NCI-H524 treated with DMSO at 0.1 percent for 48 hours (cell line): ENCODE results near the gene GOLGA2.

Experiments used
- DNase-seq: peaks from one replicate; lab custom pipeline; 2025; lab: John Stamatoyannopoulos, UW

Gene GOLGA2

DNA sequence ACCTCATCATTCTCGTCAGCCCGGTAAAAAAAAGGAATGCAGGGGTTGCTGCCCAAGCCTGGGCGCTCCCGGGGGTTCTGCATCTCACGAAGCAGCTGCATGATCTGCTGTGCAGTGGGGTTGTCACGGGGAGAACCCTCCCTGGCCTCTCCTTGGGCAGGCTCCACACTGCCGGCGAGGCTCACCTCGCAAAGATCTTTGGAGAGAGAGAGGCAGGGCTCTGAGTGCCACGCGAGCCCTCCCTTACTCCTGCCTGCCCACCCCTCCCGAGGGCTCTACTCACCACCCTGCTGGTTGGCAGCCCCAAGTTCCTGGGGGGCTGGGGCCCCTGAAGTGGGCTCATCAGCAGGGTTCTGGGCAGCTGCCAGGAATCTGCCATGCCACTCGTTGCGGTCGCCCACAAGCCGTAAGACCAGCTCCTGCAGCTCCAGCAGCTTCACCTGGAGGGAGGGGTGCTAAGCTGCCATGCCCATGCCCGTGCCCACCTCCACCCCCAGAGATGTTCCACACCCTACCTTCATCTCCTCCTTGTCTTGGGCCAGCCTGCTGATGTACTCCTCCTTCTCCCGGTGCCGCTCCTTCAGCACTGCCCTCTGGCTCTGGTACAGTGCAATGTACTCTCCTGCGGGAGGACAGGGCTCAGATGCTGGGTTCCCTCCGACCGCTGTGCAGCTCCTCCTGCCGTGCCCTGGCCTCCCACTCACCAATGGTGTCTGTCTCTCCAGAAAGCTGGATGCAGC, 18.6 kb downstream of the GOLGA2 start:
- DNase-seq, result no peak

DNA sequence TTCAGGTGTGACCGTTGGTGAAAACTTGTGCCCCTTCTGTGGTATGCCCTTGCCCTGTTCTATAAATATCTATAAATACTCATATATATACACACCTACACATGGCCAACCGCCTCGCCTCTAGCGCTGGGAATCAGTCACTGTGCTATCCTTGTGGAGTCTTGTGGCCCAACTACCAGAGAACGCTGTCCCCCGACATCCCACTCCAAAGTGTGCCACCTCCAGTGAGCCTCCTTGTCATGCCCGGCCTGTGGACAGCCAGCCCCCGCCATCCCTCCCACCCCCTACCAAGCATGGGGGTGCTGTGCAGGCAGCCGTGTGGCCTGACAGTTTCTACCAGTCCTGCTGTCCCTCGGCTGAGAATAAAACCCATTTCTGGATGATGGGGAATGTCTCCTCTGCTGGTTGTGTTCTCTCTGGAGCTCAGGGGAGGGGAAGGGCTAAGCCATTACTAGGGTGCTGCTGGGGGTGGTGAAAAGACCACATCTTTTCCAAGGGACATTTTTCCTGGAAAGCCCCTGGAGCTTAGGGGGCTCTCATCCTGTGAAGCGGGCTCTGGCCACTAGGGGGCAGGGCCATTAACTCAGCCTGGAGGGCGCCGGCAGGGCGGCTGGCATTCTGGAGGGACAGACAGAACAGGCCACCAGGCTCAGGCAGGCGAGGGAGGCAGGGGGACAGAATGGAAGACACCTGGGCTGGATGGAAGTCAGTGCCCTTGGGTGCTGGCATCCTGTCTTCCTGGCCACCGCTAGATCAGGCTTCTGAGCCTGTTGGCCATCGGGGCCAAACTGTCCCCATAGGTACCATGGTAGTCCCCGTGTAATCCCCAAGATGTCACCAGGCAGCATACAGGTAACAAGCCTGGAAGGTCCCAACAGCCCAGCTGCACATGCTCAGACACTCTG, 20.7 kb downstream of the GOLGA2 start:
- no peak for DNase-seq

DNA sequence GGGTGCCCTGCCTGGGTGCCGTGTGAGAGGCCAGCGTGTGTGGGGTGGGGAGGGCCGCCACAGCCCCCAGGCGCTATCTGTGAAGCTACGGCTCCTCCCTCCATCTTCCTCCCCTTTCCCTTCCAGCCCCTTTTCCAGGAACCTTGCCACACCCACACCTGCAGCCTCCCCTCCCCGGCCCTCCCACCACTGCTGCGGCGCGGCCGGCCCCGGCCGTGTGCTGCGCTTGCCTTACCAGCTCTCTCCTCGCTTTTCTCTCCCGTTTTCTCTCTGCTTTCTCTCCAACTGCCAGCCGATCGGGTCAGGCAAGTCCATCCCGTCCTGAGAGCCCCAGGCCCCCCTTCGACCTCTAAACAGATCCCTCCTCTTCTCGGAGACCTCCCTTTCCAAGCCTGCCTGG, 21.4 kb downstream of the GOLGA2 start:
- DNase-seq, result no peak

DNA sequence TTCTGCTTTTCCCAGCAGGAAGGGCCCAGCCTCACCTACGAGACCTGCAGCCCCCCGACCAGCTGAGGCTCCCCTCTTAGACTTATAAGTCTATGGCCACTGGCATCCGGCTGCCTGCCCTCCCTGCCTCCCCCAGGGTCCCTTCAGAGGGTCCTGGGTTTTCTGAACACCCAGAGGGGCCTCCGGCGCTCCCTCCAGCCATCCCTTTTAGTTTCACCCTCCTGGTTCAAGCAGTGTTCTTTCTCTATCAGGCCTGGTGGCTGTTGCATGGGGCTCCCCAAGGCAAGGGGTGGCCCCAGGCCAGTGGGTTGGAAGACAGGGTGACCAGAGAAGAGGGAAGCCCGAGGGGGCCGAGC, 21.8 kb downstream of the GOLGA2 start:
- no peak for DNase-seq

DNA sequence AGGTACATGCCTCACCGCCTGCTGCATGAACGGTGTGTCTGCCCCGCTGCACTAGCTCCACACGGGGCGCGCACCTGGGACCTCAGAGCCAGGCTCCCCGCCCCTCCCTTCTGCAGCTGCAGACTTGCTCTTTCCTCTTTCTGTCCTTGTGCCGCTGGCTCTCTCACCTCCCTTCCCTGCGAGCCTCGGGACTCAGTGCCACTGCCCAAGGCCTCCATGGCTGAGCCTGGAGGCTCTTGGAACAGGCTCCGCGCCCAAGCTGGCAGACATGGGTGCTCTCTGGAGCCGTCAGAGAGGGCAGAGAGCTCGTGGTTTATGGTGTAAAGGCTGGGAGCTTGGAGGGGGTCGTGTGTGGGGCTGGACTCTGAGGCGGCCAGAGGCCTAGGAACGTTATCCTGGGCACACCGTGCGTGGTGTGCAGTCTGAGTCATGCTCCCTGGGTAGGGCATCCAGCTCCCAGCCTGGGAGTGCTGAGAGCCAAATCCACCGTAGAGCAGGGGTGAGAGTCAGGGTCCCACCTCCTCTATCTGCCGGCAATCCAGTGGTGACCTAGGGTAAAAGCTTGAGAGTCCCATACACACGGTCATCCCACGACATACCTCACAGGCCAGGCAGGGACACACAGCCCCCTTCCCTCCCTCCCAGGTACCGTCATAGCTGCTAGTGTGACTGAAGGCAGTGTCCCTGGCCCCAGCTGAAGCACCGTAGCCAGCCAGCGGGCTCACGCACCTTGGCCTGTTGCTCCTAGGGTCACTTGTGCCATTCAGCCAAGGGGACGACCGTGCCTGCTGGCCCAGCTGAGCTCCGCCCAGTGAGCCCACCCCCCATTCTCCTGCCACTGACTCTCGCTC, 22.4 kb downstream of the GOLGA2 start:
- DNase-seq, result no peak

DNA sequence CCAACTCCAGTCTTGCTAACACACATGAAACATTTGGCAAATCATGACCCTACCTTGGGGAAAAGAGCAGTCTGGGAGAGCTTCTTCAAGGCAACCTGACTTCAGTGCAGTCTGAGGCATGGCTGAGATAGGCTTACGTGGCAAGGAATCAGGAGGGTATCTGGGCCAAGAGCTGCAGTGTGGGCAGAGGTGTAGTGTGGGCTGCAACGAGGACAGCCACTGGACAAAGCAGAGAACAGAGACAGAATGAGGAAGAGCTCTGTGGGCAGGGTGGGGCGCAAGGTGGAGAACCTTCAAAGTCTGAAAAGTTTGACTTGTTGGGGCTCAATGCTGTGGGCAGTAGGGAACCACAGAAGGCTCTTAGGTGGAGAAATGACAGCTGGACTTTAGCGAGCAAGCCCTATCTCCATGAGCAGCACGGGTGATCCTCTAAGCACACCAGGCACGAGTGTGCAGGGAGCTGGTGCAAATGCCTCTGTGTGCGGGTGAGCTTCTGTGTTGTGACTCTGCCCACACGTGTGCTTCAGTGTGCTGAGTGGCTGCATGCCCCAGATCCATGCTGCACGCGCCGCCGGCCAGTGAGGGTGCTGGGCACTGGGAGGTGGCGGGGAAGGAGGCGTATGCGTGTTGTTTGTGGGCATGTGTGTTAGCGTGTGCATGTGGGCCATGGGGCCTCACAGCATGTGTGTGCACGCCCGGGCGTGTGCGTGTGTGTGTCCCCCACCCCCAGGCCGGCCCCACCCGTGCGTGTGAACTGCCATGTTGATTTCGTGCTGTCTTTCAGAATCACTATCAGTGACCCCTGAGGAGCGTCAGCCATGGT, 23.3 kb downstream of the GOLGA2 start:
- no peak for DNase-seq

DNA sequence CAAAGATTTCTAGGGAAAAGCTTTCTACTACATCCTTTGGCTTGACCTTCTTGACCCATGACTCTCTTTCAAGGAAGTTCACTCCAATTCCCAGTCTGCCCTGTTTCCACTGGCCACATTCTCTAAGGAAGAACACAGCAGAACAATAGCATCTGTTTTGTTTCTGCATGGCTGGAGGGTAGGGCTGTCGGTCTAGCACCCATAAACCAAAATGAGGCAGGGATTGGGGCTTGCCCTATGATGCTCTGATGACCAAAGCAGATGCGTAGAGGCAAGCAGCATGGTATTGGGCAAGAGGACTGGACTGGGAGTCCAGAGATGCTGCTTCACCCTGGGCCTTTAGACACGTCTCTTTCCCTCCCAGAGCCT, 24.1 kb downstream of the GOLGA2 start:
- DNase-seq, result no peak

DNA sequence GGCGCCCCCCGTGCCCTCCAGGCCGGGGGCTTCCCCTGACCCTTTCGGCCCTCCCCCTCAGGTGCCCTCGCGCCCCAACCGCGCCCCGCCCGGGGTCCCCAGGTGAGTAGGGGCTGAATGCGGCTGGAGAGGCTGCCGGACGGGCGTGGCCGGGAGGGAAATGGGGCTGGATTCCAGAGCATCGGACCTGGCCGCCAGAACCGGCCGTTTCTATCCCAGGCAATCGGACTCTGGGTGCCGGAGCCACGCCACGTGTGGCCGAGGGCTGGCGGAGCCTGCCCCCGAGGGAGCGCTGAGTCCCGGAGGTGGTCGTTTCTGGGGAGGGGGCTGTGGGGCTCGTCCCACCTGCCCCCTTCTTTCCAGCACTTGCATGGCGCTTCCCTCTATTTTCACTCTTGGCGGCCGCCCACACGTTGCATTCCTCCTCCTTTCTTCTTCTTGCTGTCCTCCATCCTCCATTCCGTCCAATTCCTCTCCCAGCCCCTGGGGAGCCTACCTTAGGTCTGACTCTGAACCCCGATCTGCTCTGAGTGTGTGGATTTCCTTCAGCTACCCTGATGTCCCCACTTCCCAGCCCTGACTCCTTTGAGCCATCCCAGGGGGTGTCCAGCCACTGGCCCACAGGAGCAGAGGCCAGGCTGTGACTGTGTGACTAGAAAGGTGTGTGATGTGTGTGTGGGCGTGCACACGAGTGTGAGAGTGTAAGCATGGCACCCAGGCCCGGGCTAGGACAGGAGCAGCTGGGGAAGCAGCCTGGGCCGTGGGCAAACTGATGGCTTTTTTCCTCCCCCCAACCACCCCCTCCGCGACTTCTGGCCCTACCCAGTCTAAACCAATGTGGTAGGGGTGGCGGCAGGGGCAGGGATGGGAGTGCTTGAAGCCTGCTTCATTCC, 24.7 kb downstream of the GOLGA2 start:
- DNase-seq, result no peak

DNA sequence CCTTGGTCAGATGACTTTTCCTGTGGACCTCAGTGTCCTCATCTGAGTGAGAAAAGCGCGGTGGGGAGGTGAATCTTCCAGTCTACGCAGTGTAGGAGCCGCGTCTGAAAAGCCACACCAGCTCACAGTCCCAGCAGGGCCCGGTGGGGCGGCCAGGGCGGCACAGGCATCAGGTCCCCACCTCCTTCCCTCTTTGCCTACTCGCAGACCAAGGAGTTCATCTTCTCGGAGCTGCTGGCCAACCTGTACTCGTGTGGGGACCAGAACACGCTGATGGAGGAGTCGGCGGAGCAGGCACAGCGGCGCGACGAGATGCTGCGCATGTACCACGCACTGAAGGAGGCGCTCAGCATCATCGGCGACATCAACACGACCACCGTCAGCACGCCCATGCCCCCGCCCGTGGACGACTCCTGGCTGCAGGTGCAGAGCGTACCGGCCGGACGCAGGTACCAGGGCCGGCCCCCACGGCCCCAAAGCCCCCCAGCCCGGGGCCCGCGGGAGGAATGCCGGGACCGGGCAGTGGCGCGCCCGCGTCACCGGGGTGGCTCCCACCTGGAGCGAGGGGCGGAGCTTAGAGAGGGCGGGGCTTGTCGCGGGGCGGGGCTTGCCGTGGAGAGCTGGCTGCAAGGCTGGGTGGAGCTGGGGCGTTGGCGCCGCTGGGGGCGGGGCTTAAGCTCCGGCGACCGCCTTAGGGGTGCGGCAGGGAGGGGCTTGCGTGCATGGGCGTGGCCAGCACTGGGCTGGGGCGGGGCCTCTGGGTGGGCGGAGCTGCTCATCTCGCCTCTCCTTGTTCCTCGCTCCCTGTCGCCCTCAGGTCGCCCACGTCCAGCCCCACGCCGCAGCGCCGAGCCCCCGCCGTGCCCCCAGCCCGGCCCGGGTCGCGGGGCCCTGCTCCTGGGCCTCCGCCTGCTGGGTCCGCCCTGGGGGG, 25.6 kb downstream of the GOLGA2 start:
- DNase-seq, result no peak

DNA sequence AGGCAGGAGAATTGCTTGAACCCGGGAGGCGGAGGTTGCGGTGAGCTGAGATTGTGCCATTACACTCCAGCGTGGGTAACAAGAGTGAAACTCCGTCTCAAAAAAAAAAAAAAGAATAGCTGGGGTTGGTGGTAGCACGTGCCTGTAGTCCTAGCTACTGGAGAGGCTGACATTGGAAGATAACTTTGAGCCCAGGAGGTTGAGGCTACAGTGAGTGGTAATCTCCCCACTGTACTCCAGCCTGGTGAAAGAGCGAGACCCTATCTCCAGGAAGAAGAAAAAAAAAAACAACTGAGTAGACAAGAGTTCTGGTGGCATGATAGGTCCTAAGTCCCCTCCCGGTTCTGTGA, 26.3 kb downstream of the GOLGA2 start:
- no peak for DNase-seq

DNA sequence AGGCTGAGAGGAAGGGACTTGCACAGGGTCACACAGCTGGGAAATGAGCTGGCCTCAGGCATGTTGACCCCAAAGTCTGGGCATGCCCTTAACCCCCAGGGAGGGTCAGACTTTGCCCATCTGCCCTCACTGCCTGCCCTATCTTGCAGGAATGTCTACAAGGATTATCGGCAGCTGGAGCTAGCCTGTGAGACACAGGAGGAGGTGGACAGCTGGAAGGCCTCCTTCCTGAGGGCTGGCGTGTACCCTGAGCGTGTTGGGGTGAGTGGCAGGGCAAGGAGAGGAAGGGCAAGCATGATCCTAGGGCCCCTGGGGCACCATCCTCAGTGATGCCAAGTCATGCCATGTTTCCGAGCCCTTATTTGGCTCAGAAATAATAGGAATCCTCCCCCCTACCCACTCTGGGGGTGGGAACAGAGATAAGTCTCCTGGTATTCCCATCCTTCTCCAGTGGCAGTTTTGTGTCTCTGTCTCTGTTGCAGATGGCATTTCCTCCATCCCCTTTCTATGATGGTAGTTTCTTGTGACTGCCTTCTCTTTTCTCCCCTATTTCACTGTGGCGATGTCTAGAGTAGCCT, 28.5 kb downstream of the GOLGA2 start:
- no peak for DNase-seq

DNA sequence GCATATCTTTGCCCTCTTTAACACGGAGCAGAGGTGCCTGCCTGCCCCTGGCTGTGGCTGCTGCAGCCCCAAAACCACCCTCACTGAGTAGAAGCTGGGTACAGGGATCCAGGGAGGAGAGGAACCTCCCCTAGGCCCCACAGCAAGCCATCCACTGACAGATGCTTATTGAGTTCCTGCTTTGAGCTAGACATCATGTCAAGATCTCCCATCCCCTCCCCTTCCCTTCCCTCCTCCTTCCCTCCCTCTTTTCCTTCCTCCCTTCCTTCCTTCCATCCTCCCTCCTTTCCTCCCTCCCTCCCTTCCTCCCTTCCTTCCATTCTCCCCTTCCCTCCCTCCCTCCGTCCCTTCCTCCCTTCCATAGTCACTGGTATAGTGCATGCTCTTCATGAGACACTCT, 29.3 kb downstream of the GOLGA2 start:
- DNase-seq, result no peak

DNA sequence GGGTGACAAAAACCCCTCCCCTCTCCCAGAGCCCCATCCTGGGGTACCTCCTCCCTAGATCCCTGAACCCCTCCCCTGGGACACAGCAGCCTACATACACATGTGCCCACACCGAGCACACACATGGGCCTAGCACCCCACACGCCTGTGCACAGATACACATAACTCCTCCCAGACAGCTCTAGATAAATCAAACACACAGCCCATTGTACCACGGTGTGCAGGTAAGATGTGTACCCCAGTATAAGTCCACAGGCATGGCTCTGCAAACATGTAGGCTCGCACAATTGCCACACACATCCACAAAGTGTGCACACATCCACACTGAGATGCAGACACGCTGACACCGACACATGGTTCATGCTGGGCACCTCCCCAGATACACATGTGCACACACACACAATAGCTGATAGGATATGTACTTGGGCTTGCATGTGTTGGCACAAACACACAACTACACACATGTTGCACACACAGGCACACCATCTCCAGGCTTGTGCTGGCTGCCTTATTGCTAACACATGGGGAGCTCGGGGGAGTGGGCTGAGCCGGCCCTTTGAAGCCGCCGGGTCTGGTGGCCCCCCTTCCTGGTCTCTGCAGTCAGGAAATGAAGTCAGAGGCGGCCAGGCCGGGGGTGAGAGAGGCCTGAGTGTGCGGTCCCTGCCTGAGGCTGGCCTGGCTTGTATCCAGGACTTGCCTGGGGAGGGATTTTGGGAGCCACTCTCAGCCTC, 30.2 kb downstream of the GOLGA2 start:
- no peak for DNase-seq

DNA sequence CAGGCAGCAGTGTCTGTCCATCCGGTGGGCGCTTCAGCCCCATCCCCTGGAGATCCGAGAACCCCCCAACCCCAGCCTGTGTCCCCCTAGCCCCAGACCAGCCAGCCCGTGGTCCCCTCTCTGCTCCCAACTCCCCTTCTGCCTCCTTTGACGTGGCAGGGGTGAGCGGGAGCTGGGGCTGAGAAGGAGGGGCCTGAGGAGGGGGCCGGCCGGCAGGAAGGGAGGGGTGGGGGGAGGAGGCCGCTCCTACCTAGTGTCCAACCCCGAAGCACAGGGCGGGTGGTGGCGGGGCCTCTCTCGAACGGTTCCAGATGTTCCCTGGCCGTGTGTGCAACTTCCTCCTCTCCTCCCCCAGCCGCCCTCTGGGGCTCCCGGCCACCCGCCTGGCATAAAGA, 31.0 kb downstream of the GOLGA2 start:
- DNase-seq, result no peak

DNA sequence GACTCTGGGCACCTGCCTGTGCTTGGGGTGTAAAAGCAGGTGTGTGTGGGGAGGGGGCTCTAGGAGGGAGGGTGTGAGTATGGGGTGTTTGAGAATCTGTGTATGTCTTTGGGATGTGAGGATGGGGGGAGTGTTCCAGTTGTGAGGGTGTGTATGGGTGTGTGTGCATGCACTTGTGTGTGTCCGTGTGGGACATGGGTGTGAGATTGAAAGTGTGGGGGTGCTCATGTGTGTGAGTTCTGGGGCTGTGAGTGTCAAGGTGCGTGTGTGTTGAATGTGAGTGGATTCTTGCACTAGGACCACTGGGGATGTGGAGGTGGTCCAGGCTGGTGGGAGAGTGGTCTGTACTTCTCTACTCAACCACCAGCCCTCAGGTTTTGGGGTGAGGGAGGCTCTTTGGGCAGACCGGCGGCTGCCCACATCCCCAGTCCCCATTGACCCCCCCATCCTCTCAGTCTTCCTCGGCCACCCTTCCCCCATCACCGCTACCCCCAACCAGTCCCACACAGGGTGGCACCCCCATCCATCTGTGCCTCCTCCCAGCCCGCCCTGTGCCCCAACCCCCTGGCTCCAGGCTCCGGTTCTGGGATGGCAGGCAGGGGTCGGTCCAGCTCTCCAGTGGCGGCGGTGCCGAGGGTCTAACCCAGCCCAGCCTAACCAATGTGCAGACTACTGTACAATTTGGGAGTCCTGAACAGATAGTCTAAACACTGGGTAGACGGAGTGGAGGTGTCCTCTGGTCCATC, 31.5 kb downstream of the GOLGA2 start:
- DNase-seq, result no peak

DNA sequence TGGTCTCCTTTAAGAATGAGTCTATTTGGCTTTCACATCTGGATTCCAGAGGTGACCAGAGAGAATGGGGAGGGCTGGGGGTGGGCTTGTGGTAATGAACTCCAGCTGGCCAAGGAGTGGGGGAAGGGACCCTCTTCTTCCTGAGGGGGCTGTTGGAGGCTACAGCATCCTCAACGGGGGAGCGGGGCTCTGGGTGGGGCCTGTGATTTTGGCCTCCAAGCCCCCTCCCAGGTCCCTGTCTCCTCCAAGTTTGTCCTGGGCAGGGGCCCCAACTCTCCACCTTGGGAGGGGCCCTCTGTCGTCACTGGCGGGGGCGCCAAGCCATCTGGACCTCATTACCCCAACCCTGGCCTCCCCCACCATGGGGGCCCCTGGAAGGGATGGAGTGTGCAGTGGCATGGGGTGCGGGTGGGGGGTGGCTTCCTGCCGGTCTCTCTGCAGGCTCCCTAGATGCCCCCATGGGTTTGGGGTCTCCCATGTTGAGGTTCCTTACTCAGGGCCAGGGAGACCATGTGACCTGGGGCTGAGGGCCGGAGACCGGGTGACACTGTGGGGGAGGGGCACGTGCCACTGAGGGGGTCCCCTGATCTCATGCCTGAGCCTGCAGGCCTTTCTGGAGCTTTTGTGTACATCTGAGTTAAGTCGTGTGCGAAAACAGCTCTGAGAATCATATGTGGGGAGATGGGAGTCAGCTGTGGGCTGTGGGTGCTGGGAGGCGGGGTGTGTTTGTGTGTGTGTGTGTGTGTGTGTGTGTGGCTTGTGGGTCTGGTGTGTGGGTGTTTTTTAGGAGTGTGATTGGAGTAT, 32.4 kb downstream of the GOLGA2 start:
- DNase-seq, result no peak

DNA sequence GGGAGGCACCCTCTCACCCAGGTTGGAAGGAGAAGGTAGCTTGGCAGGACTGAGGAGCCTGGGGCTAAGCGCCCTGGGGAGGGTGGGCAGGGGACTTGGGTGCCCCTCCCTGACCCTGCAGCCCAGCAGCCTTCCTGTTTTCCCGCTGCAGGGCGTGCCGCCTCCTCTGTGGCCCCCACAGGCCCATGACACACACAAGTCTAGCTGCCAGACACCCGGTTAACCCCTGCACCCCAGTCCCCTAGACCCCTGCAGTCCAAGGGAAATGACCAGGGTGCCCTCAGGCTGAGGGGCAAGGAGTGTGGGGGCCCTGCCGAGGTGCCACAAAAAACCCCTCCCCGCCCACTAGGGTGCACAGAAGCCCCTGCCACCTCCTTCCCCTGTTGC, 33.0 kb downstream of the GOLGA2 start:
- no peak for DNase-seq
